DMS 273 (cell line): ENCODE data around the gene TRAF3.

Experiments
- DNase-seq: peaks from one replicate; lab custom pipeline; 2025; ENCODE audit not compliant: unreplicated experiment; lab: John Stamatoyannopoulos, UW

TRAF3 gene

DNA sequence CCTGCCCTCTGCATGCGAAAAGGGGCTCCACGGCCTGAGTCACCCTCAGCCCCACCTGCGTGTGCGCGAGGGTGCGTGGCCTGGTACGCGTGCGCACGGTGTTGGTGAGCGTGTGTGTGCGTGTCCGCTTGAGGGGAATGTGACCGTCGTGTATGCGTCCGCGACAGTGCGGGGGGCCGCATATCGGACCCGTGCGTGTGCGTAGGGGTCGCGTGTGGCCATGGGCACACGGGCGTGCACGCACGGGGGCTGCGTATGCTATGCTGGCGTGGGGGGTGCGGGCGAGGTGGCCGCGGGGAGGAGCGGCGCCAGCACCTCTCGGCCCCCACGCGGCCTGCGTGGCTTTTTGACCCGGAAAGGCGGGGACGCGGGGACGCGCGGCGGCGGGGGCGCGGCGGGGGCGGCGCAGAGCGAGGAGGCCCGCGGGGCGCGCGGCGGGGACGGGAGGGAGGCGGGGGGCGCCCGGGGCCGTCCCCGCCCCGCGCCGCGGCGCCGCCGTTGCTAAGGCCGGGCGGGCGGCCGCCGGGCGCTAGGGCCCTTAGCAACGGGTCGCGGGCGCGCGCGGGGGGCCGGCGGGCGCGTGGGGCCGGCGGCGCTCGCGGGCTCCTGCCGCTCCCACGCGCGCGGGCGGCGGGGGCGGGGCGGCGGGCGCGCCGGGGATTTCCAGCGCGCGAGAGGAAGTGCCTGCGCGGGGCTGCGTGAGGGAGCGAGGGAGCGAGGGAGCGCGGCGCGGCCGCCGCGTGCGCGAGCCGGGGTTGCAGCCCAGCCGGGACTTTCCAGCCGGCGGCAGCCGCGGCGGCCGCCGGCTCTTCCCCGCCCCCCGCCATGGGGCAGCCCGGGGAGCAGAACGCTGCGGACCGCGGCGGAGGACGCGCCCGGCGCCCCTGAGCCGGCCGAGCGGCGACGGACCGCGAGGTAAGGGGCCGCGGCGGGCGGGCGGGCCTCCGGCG, at the start of gene TRAF3:
Gene TRAF3, plus strand, starts transcription at position 689 of the 950 bp plus-strand sequence. CDS start 92,753 bp downstream, outside the sequence.
- peak; percentile 86 for DNase-seq

- DNase-seq: no peak
Observed at GRCh38 chr14:102728501-102728900, 48.7 kb upstream of the TRAF3 start.

DNA sequence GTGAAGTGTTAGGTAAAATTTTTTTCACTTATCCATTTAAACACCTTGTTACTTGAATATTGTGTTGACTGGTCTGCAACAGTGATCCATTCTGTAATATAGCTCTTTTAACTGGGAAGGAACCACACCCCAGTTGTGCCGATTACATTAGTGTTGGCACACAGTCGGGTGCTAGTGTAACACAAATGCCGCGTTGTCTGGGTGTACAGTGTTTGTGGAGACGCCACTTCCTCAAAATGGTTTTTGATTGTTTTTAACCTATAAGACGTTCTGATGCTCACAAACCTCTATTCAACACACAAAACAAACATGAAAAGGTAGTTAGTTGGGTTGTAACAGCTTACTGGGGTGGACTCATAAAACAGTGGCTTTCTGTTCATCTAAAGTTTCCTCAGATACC, 48.0 kb upstream of the TRAF3 start:
- DNase-seq: no peak

- no peak for DNase-seq
Observed at GRCh38 chr14:102729825-102730224, 47.4 kb upstream of the TRAF3 start.

- DNase-seq: no peak
Observed at GRCh38 chr14:102731101-102731870, 46.0 kb upstream of the TRAF3 start.

- no peak for DNase-seq
Observed at GRCh38 chr14:102731871-102732800, 45.1 kb upstream of the TRAF3 start.

DNA sequence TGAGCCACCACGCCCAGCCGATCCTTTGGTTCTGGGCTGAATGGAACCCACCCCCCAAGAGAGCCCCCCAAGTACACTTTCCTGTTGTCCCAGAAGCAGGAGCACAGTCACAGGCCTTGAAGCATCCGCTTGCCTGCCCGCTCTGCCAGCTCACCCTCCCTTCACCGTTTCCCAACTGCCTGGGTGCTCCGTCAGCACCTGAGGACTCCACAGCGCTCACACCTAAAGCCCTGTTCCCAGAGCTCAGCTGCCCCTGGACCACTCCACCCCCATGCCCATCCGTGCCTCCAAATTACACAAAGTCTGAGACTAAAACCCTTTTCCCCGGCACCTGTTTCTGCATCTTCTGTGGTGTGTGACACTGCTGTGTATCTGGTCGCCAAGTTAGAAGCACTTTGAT, 44.3 kb upstream of the TRAF3 start:
- no peak for DNase-seq

DNA sequence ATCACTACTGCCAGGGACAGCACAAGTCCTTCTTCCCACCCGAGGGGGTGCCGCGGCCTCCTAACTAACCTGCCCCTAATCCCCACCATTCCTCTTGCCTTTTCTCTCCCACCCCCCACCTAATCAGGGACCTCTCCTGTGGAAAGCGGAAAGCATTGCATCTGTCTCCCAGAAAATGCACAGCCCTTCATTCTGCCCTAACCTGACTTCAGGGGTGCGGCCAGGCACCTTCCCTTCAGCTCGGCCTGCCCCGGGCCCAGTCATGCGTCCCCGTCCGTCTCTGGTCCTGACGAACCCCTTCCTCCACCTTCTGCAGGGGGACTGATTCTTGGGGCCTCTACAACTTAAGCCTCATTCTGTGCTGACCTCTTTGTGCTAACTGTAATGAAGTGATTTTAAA, 43.9 kb upstream of the TRAF3 start:
- DNase-seq: no peak

DNA sequence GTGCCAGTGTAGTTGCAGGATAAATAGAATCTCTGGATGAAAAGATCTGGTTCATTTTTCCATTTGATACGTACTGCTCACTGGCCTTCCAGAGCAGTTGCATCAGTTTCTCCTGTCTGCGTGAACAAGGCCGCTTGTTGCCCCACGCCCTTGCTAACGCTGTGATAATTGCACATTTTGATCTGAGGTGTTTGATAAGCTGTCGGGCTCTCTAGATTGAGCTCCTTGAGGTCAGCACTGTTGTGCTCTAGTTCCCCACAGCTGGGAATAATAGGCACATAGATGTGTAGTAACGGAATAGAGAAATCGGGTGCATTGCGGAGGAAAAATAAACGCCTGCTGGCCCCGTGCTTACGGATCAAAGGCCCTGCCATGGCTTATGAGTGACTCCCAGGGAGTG, 42.8 kb upstream of the TRAF3 start:
- no peak for DNase-seq

- no peak for DNase-seq
Observed at GRCh38 chr14:102736956-102737355, 40.3 kb upstream of the TRAF3 start.

- DNase-seq: no peak
Observed at GRCh38 chr14:102737402-102738372, 39.6 kb upstream of the TRAF3 start.

DNA sequence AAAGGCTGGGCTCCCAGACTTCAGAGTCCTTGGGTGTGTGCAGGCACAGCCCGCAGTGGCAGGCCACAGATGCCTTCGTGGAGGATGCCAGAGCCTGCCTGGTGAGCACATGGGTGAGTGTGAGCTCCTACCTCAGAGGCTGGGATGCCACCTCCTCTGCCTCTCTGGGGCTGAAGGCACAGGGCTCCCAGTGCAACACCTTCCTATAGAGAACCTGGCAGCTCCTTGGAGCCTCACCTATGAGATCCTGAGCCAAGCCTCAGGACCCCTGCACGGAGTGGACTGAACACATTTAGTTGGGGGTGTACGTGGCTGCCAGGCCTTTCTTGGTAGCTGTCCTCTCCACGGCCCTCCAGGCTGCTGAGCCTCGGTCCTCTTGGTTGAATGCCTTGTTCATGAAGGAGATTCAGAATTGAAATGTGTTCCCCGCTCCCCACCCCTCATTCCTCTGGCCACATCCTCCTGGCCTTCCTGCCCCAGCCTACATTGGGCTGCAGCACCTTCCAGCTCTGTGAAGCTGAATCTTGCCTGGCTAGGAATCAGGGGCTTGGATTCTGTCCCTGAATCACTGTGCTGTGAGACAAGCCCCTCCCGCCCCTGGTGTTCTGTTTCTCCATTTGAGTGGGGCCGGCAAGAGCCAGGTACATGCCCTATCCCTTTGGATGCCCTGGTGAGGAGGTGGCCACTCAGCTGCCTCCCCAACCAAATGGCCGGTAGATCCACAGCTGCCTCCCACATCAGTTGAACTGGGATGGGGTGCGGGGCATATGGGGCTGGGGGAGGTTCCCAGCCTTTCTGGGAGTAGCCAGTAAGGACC, 38.7 kb upstream of the TRAF3 start:
- no peak for DNase-seq

- DNase-seq: no peak
Observed at GRCh38 chr14:102739190-102739469, 38.1 kb upstream of the TRAF3 start.

- DNase-seq: no peak
Observed at GRCh38 chr14:102746634-102747438, 30.4 kb upstream of the TRAF3 start.

DNA sequence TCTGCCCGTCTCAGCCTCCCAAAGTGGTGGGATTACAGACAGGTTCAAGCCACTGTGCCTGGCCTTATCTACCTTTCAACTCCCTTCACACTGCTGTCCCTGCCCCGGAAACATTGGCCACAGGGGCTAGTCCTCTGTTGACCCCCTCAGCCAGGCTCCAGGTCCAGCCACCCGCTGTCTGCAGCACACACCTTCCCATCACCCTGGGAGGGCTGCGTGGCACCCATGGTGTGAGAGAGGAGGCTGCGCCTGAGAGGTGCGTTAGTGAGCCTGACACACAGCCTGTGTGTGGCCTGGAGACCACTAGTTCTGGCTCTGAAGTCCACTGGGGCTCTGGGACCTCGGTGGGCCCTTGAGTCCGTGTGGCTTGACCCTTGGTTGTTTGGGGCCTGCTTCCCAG, 28.4 kb upstream of the TRAF3 start:
- no peak for DNase-seq

GRCh38 chr14:102749393-102750305, 27.6 kb upstream of the TRAF3 start:
- peak; percentile 76 for DNase-seq

- DNase-seq: peak; percentile 77
Observed at GRCh38 chr14:102750376-102750775, 26.9 kb upstream of the TRAF3 start.
